OCI-LY3 (cell line): ENCODE measurements around the gene RSBN1L.
"Not testable (repeated sequence)": the region's sequence is repeated elsewhere in the genome, so short reads cannot be mapped to it uniquely, and the experiment has no call there.

Experiments
- CTCF ChIP-seq: fragments of 200-600, 300-600 bp; sonication (generic); IDR thresholded peaks from 2 replicates; pipeline ENCODE4 v1.5.1; 2014; ENCODE audit warnings: antibody characterized with exemption, low read length, low read depth
- EZH2phosphoT487 ChIP-seq: fragments of 200-600 bp; shearing (Covaris generic); IDR thresholded peaks from 2 replicates; pipeline ENCODE4 v1.6.1; 2018; ENCODE audit warnings: antibody characterized with exemption, mixed run types, low read depth

- not testable (repeated sequence) for TF ChIP-seq CTCF, EZH2phosphoT487
Observed at GRCh38 chr7:77652826-77653225, 43.4 kb upstream of the RSBN1L start.
